Measurements from ENCODE around the gene KIFAP3.

Gene KIFAP3

GRCh38 chr1:169957884-169958283 is 116.6 kb downstream of the KIFAP3 start:
- no peak for TF ChIP-seq CTCF (IDR thresholded peaks at IDR 0.05; ENCODE audit: low read depth, low read length, missing control alignments)
- DNase-seq (ENCODE audit: extremely low read depth, low read depth): no peak
- H3K4me3 ChIP-seq (replicated peaks; ENCODE audit: low read depth, low read length): no peak overlapping the region

- TF ChIP-seq CTCF (IDR thresholded peaks at IDR 0.05; ENCODE audit: low read depth, low read length, missing control alignments): no peak
- no peak for DNase-seq (ENCODE audit: extremely low read depth, low read depth)
- H3K4me3 ChIP-seq (replicated peaks; ENCODE audit: low read depth, low read length): no peak overlapping the region
Observed at GRCh38 chr1:169951108-169951507, 123.4 kb downstream of the KIFAP3 start.

- H3K4me3 ChIP-seq (replicated peaks; ENCODE audit: low read depth, low read length): no peak overlapping the region
- no peak for DNase-seq (ENCODE audit: extremely low read depth, low read depth)
- no peak for TF ChIP-seq CTCF (IDR thresholded peaks at IDR 0.05; ENCODE audit: low read depth, low read length, missing control alignments)
Observed at GRCh38 chr1:169949139-169949538, 125.4 kb downstream of the KIFAP3 start.

GRCh38 chr1:169946206-169946605 is 128.3 kb downstream of the KIFAP3 start:
- DNase-seq (ENCODE audit: extremely low read depth, low read depth): no peak
- TF ChIP-seq CTCF (IDR thresholded peaks at IDR 0.05; ENCODE audit: low read depth, low read length, missing control alignments): no peak
- H3K4me3 ChIP-seq (replicated peaks; ENCODE audit: low read depth, low read length): no peak overlapping the region

GRCh38 chr1:169945181-169945580 is 129.3 kb downstream of the KIFAP3 start:
- no peak for TF ChIP-seq CTCF (IDR thresholded peaks at IDR 0.05; ENCODE audit: low read depth, low read length, missing control alignments)
- no peak for DNase-seq (ENCODE audit: extremely low read depth, low read depth)
- H3K4me3 ChIP-seq (replicated peaks; ENCODE audit: low read depth, low read length): no peak overlapping the region

- DNase-seq (ENCODE audit: extremely low read depth, low read depth): no peak
Observed at GRCh38 chr1:169944621-169945020, 129.9 kb downstream of the KIFAP3 start.

More at GRCh38 chr1:169944621-169945020, 129.9 kb downstream of the KIFAP3 start:
- no peak for TF ChIP-seq CTCF (IDR thresholded peaks at IDR 0.05; ENCODE audit: low read depth, low read length, missing control alignments)
- H3K4me3 ChIP-seq (replicated peaks; ENCODE audit: low read depth, low read length): no peak overlapping the region

All from HFF-Myc (cell line).